Dendritic cell treated with granulocyte-macrophage colony-stimulating factor and Interleukin-4, amounts not matched to agents 40 ng/mL and 50 ng/mL, for 4 days (primary cell): ENCODE data around the gene CUEDC2.

ENCODE experiments used
- H3K27ac Mint-ChIP-seq: one replicate; pipeline ENCODE4 v1.8.0; 2022; ENCODE audit warnings: mild to moderate bottlenecking, mixed read lengths
- H3K27me3 Mint-ChIP-seq: one replicate; pipeline ENCODE4 v1.8.0; 2022; ENCODE audit warnings: mild to moderate bottlenecking, mixed read lengths
- H3K36me3 Mint-ChIP-seq: one replicate; pipeline ENCODE4 v1.8.0; 2022; ENCODE audit warnings: low read depth, mixed read lengths
- H3K4me1 Mint-ChIP-seq: one replicate; pipeline ENCODE4 v1.8.0; 2022; ENCODE audit warnings: low read depth, mixed read lengths
- H3K4me3 Mint-ChIP-seq: one replicate; pipeline ENCODE4 v1.8.0; 2022; ENCODE audit warnings: mild to moderate bottlenecking, moderate library complexity, mixed read lengths
- H3K9me3 Mint-ChIP-seq: one replicate; pipeline ENCODE4 v1.8.0; 2022; ENCODE audit warnings: mixed read lengths
- intact Hi-C: fragments of 100-400 bp; cut with micrococcal nuclease; formaldehyde crosslinking; loops from one replicate; pipeline ENCODE4 v1.15.0; 2022

CUEDC2 gene

DNA sequence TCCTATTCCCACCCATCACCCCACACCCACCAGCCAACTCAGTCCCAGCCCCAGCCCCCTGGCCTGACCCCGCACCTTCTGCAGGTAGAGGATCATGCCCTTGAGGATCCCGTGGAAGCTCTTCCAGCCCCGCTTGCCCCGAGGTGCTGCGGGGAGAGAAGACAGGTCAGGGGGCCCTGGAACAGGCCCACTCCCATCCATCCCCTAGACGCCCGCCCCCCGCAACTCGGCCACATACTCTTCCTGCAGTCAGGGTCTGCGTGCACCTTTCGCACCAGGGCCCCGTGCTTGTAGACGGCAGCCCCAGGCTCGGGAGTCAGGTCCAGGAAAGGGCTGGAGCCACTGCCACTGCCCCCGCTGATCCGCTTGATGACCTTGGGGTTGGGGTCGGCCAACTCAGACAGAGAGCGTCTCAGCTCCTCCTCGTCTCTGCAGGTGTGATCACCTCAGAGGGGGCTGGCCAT lies 27.2 kb downstream of the CUEDC2 start:
- intact Hi-C loops = no loop called here
- Mint-ChIP-seq H3K36me3 (peaks cover 37% of the 10 kb centered on the region), H3K27ac (no peak overlapping the region), H3K27me3 (peaks cover 50% of the 10 kb centered on the region), H3K4me1 (peaks cover 46% of the 10 kb centered on the region), H3K4me3 (no peak overlapping the region), H3K9me3 (no peaks in the 10 kb centered on the region)

DNA sequence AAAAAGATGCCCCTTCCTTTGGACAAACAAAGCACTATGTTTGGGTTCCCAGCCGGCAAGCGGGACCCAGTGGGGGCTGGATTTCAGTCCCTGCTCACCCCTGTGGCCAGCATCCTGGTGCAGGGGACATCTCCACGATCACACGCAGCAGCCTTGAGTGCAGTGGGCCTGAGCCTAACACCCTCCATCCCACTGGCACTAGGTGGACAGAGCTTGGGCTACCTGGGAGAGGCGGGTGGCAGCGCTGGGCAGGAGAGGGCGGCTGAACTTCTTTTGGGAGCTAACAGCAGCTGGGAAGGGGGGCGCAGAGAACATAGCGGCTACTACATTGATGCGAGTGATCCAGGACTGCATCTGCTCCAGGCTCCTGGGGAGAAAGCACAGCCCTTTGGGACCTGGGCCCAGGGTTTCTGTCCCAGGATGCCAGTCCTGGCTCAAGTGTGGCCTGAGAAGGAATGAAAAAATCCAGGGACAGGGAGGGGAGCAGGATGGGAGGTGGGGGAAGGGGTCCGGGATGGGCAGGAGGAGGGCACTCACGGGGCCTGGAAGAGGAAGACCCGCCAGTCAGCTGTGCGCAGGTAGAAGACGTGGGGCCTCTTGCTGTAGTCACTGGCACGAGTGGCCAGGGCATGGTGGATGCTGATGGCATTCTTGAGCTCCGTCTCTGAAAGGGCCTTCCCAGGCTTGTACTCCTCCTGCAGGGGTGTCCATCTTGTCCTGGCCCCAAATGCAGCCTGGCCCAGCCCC lies 27.8 kb downstream of the CUEDC2 start:
- H3K36me3 Mint-ChIP-seq = peaks cover 43% of the 10 kb centered on the region
- peaks cover 44% of the 10 kb centered on the region for H3K27me3 Mint-ChIP-seq
- H3K4me1 Mint-ChIP-seq = peaks cover 44% of the 10 kb centered on the region
- no peak overlapping the region for H3K27ac Mint-ChIP-seq
- H3K4me3 Mint-ChIP-seq = no peak overlapping the region
- intact Hi-C loops = no loop called here
- H3K9me3 Mint-ChIP-seq = no peaks in the 10 kb centered on the region

DNA sequence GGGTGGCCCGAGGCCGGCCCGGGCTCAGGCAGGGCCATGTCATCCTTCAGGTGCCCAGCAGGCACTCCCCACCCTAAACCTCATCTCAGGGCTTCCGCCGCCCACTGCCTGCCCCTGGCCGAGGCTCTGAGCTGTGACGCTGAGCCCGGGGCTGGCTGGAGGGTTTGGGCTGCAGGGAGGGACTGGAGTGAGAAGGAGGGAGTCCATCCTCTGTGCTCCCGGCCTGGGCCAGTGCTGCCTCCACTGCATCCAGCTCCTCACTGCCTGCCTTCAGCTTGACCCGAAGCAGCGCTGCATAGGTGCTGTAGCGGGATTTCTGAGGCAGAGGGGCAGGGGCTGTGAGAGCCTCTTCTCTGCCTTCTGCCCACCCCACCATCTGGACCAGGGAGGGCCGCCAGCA lies 29.3 kb downstream of the CUEDC2 start:
- intact Hi-C loops = no loop called here
- H3K9me3 Mint-ChIP-seq = no peaks in the 10 kb centered on the region
- H3K27ac Mint-ChIP-seq = no peak overlapping the region
- peaks cover 55% of the 10 kb centered on the region for H3K36me3 Mint-ChIP-seq
- peaks cover 33% of the 10 kb centered on the region for H3K27me3 Mint-ChIP-seq
- peaks cover 45% of the 10 kb centered on the region for H3K4me1 Mint-ChIP-seq
- H3K4me3 Mint-ChIP-seq = no peak overlapping the region

DNA sequence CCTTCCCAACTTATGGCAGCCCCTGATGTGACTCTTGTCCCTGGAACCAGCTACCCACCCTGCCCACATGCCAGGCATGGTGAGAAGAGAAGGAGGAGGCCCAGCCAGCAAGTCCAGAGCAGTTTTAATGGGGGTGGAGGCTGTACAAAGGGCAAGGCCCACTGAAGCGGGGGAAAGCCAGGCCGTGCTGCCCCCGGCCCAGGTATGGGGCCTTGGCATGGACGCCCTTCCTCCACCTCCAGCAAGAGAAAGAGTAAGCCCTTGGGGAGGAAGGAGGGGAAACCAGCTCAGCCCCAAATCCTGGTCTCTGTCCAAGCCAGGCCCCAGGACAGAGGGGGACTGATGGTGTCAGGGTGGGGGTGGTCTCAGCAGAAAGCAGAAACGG lies 29.9 kb downstream of the CUEDC2 start:
- H3K27ac Mint-ChIP-seq = no peak overlapping the region
- H3K4me3 Mint-ChIP-seq = no peak overlapping the region
- H3K4me1 Mint-ChIP-seq = peaks cover 45% of the 10 kb centered on the region
- peaks cover 61% of the 10 kb centered on the region for H3K36me3 Mint-ChIP-seq
- no peaks in the 10 kb centered on the region for H3K9me3 Mint-ChIP-seq
- intact Hi-C loops = no loop called here
- peaks cover 26% of the 10 kb centered on the region for H3K27me3 Mint-ChIP-seq

DNA sequence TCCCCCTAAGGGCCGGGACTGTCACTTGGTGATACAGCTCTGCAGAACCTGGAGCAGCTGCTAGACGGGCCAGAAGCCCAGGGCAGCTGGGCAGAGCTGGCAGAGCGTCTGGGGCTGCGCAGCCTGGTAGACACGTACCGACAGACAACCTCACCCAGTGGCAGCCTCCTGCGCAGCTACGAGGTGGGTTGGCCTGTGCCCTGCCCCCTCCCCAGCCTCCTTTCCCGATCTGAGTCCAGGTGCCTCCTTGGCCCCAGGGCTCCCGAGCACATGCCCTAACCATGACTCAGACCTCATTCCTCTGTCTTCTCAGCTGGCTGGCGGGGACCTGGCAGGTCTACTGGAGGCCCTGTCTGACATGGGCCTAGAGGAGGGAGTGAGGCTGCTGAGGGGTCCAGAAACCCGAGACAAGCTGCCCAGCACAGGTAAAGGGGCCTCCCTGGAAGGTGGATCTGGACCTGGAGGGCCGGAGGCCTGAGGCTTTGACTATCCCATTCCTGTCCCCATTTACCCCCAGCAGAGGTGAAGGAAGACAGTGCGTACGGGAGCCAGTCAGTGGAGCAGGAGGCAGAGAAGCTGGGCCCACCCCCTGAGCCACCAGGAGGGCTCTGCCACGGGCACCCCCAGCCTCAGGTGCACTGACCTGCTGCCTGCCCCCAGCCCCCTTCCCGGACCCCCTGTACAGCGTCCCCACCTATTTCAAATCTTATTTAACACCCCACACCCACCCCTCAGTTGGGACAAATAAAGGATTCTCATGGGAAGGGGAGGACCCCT lies 30.5 kb downstream of the CUEDC2 start:
- H3K27me3 Mint-ChIP-seq = peaks cover 21% of the 10 kb centered on the region
- H3K4me1 Mint-ChIP-seq = peaks cover 44% of the 10 kb centered on the region
- H3K4me3 Mint-ChIP-seq = no peak overlapping the region
- H3K9me3 Mint-ChIP-seq = no peaks in the 10 kb centered on the region
- intact Hi-C loops = no loop called here
- no peak overlapping the region for H3K27ac Mint-ChIP-seq
- H3K36me3 Mint-ChIP-seq = peaks cover 67% of the 10 kb centered on the region

DNA sequence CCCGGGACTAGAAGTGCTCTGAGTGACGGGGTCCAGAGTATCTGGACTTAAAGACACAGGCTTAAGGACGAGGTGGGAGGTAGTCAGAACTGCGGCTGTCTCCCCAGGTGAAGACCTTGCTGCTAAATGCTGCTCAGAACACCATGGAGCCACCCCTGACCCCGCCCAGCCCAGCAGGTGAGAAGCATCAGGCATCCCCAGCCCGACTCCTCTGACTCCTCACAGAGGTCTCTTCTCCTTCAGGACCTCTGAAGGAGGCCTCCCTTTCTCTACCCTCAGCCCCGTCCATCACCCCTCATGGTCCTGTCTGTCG lies 31.1 kb downstream of the CUEDC2 start:
- Mint-ChIP-seq H3K4me1 (peaks cover 47% of the 10 kb centered on the region), H3K27ac (no peak overlapping the region), H3K27me3 (peaks cover 15% of the 10 kb centered on the region), H3K36me3 (peaks cover 74% of the 10 kb centered on the region), H3K4me3 (no peak overlapping the region), H3K9me3 (no peaks in the 10 kb centered on the region)
- intact Hi-C loops = no loop called here

DNA sequence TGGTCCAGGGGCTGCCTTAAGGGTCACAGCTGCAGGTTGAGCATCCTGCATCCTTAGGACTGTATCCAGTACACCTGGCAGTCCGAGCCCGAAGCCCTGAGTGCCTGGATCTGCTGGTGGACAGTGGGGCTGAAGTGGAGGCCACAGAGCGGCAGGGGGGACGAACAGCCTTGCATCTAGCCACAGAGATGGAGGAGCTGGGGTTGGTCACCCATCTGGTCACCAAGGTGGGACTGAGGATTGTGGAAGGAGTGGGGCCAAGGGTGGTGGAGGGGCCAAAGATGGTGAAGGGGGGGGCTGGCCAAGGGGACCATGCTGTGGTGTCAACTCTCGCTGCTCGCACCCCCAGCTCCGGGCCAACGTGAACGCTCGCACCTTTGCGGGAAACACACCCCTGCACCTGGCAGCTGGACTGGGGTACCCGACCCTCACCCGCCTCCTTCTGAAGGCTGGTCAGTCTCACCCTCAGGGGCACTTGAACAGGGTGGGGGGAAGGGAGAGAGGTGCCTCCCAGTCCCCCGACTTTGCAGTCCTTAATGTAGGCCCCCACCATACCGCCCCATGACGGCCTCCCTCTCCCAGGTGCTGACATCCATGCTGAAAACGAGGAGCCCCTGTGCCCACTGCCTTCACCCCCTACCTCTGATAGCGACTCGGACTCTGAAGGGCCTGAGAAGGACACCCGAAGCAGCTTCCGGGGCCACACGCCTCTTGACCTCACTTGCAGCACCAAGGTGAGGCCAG lies 31.6 kb downstream of the CUEDC2 start:
- peaks cover 10% of the 10 kb centered on the region for H3K27me3 Mint-ChIP-seq
- H3K27ac Mint-ChIP-seq = no peak overlapping the region
- intact Hi-C loops = no loop called here
- H3K4me1 Mint-ChIP-seq = peaks cover 46% of the 10 kb centered on the region
- no peak overlapping the region for H3K4me3 Mint-ChIP-seq
- no peaks in the 10 kb centered on the region for H3K9me3 Mint-ChIP-seq
- peaks cover 79% of the 10 kb centered on the region for H3K36me3 Mint-ChIP-seq

DNA sequence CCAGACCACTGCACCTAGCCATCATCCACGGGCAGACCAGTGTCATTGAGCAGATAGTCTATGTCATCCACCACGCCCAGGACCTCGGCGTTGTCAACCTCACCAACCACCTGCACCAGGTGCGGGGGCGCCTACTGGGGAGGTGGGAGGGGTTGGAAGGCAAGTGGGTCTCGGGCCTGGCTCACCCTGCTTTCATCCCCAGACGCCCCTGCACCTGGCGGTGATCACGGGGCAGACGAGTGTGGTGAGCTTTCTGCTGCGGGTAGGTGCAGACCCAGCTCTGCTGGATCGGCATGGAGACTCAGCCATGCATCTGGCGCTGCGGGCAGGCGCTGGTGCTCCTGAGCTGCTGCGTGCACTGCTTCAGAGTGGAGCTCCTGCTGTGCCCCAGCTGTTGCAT lies 32.3 kb downstream of the CUEDC2 start:
- H3K36me3 Mint-ChIP-seq = peaks cover 84% of the 10 kb centered on the region
- H3K27ac Mint-ChIP-seq = no peak overlapping the region
- intact Hi-C loops = no loop called here
- H3K4me3 Mint-ChIP-seq = peak overlapping the region; percentile 66
- peaks cover 45% of the 10 kb centered on the region for H3K4me1 Mint-ChIP-seq
- H3K9me3 Mint-ChIP-seq = no peaks in the 10 kb centered on the region
- H3K27me3 Mint-ChIP-seq = peaks cover 5% of the 10 kb centered on the region

DNA sequence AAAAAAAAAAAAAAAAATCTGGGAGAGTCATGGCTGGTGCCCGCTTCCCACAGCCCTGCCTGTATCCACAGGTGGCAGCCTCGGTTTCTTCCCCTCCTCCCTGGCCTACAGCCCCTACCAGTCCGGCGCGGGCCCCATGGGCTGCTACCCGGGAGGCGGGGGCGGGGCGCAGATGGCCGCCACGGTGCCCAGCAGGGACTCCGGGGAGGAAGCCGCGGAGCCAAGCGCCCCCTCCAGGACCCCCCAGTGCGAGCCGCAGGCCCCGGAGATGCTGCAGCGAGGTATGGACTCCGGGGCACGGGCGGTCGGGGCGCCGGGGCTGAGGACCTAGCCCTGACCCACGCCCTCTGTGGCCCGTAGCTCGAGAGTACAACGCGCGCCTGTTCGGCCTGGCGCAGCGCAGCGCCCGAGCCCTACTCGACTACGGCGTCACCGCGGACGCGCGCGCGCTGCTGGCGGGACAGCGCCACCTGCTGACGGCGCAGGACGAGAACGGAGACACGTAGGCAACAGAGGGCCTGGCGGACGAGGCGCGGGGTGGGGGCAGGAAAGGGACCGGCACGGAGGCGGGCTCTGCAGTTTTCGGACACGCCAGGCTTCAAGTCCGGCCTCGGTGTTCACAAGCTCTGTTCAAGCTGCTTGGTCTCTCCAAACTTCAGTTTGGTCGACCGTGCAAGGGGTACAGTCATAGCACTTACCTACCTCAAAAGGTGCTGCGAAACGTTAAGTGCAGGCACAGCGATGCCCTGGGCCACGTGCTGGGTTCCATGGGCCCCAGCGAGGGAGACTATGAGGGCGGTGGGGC lies 33.0 kb downstream of the CUEDC2 start:
- peaks cover 88% of the 10 kb centered on the region for H3K36me3 Mint-ChIP-seq

DNA sequence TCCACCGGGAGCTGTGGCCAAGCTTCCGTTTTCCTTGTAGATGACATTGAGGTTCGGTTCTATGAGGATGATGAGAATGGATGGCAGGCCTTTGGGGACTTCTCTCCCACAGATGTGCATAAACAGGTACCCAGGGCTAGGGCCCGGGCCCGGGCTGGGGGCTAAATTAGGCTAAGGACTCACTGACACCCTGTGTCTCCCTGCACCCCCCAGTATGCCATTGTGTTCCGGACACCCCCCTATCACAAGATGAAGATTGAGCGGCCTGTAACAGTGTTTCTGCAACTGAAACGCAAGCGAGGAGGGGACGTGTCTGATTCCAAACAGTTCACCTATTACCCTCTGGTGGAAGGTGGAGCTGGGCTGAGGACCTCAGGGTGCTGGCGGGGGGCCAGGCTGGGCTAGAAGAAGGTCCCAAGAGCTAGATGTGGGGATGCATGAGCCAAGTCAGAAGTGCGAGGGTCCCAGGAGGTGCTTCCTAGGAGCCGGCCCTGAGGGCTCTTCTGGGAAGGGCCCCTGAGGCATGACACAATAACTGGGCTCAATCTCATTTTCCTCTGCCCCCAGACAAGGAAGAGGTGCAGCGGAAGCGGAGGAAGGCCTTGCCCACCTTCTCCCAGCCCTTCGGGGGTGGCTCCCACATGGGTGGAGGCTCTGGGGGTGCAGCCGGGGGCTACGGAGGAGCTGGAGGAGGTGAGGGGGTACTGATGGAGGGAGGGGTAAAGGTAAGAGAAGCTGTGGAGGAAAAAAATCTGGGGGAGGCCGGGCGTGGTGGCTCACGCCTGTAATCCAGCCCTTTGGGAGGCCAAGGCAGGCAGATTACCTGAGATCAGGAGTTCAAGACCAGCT lies 34.0 kb downstream of the CUEDC2 start:
- Mint-ChIP-seq H3K9me3 (no peaks in the 10 kb centered on the region), H3K27me3 (no peaks in the 10 kb centered on the region), H3K36me3 (peaks cover 90% of the 10 kb centered on the region), H3K27ac (peak overlapping the region; percentile 79), H3K4me3 (peak overlapping the region; percentile 66), H3K4me1 (peaks cover 51% of the 10 kb centered on the region)
- intact Hi-C loops = loop anchor here (5.0 kb wide), 1 partner anchor 171 kb away; the partner anchor contains the start of gene ELOVL3

More for the DNA sequence above, 33.0 kb downstream of the CUEDC2 start:
- Mint-ChIP-seq H3K4me3 (peak overlapping the region; percentile 66), H3K4me1 (peaks cover 45% of the 10 kb centered on the region), H3K9me3 (no peaks in the 10 kb centered on the region), H3K27me3 (peaks cover 2% of the 10 kb centered on the region), H3K27ac (peak overlapping the region; percentile 79)
- intact Hi-C loops = loop anchor here (5.0 kb wide), 1 partner anchor 172 kb away; the partner anchor contains the start of gene ELOVL3

DNA sequence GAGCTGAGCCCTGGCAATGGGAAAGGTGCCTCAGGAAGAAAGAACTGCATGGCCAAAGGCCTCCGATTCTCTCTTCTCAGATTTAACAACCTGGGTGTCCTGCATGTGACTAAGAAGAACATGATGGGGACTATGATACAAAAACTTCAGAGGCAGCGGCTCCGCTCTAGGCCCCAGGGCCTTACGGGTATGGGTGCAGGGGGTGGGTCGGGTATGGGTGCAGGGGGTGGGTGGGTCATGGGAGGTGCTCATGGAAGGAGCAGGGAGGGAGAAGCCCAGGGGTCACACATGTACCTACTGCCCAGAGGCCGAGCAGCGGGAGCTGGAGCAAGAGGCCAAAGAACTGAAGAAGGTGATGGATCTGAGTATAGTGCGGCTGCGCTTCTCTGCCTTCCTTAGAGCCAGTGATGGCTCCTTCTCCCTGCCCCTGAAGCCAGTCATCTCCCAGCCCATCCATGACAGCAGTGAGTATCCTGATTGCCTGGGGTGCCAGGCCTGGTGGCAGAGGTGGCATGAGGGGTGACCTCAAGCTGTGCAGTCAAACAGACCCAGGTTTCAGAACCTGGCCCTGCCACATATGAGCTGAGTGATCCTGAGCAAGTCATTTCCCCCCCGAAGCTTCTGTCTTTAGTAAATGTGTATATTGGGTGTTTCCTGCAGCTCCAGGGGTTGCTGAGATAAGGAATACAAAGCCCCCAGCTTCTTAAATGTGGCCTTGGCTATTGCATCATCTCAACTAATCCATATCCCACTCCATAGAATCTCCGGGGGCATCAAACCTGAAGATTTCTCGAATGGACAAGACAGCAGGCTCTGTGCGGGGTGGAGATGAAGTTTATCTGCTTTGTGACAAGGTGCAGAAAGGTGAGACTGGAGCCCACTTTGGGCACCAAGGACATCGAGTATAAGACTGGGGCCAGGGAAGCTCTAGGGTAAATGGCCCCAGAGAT lies 34.9 kb downstream of the CUEDC2 start:
- Mint-ChIP-seq H3K27me3 (peaks cover 6% of the 10 kb centered on the region), H3K36me3 (peaks cover 82% of the 10 kb centered on the region), H3K9me3 (no peaks in the 10 kb centered on the region), H3K27ac (peak overlapping the region; percentile 100), H3K4me3 (peak overlapping the region; percentile 100), H3K4me1 (peaks cover 57% of the 10 kb centered on the region)
- intact Hi-C loops = loop anchor here (5.0 kb wide), 1 partner anchor 170 kb away; the partner anchor contains the start of gene ELOVL3

DNA sequence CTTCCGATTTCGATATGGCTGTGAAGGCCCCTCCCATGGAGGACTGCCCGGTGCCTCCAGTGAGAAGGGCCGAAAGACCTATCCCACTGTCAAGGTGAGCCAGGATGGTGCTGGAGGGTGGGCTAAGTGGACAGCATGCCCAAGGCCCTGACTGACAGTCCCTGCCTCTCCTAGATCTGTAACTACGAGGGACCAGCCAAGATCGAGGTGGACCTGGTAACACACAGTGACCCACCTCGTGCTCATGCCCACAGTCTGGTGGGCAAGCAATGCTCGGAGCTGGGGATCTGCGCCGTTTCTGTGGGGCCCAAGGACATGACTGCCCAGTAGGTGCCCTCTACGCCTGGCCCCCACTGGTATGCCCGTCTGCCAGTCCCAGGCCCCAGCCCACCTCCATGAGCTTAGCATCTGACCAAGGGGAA lies 35.6 kb downstream of the CUEDC2 start:
- peaks cover 10% of the 10 kb centered on the region for H3K27me3 Mint-ChIP-seq
- H3K4me1 Mint-ChIP-seq = peaks cover 63% of the 10 kb centered on the region
- peaks cover 75% of the 10 kb centered on the region for H3K36me3 Mint-ChIP-seq
- H3K4me3 Mint-ChIP-seq = peak overlapping the region; percentile 100
- intact Hi-C loops = loop anchor here (5.0 kb wide), 1 partner anchor 169 kb away; the partner anchor contains the start of gene ELOVL3
- peak overlapping the region; percentile 100 for H3K27ac Mint-ChIP-seq
- no peaks in the 10 kb centered on the region for H3K9me3 Mint-ChIP-seq
